DND-41 (cell line): ENCODE measurements around the gene LEAP2.

Experiments used
- CTCF ChIP-seq: IDR thresholded peaks from 2 replicates; pipeline ENCODE4 v1.5.1; 2012; ENCODE audit warnings: borderline replicate concordance, low read length, moderate library complexity, mild to moderate bottlenecking; ENCODE audit not compliant: poor library complexity, severe bottlenecking; ENCODE audit errors: extremely low read depth
- EZH2 ChIP-seq: IDR thresholded peaks from 3 replicates; pipeline ENCODE4 v1.6.1; 2012; ENCODE audit warnings: borderline replicate concordance, low read depth, mild to moderate bottlenecking, moderate library complexity, low read length, inconsistent platforms; ENCODE audit not compliant: severe bottlenecking

- no peak for TF ChIP-seq CTCF
- no peak for TF ChIP-seq EZH2
Measured at GRCh38 chr5:132871459-132872284, 1.8 kb upstream of the LEAP2 start.
